H54 (cell line): Measurements from ENCODE around the gene ATIC.

Source experiments
- DNase-seq: peaks from one replicate; pipeline ENCODE4 v3.0.0; 2011; ENCODE audit warnings: low spot score, mixed read lengths; ENCODE audit not compliant: insufficient read length
- FAIRE-seq: peaks from 3 replicates; lab custom pipeline; 2011; peaks lifted over from hg19 to GRCh38; lab: Jason Lieb, UNC
- POLR2A ChIP-seq: IDR thresholded peaks from 2 replicates; pipeline ENCODE4 v1.6.1; 2011; ENCODE audit warnings: low read depth, mild to moderate bottlenecking, low read length

ATIC gene

DNA sequence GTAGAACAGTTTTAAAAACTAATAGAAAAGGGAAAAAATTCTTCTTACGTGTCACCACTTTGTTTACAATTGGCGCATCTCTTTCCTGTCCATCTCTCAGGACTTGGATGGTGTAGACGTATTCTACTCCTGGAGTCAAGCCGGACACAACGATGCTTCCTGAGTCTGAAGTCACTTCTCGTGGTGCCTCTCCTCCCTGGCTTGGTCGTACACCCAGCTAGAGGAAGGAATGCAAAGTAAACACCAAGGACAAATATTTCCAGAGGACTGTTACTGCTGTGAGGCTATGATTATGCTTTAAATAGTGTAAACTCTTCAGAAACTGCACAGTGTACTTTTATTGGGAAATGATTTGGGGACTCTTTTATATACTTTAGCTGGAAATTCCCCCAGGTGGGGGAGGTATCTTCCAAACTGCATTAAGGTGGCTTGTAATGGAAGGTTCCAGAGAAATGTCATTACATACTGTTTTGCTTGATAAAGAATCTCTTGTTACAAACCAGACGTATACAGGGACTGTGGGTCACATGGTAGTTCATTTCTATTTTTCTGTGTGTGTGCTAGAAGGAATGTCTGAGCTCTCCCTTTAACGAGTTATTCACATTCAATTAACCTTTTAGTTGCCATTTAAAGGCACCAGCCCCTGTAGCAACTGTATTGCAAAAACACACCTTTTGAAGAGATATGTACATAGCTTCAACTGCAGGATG is 85.9 kb downstream of the ATIC start:
- DNase-seq (no peak), FAIRE-seq (no peak)
- TF ChIP-seq POLR2A, result no peak

DNA sequence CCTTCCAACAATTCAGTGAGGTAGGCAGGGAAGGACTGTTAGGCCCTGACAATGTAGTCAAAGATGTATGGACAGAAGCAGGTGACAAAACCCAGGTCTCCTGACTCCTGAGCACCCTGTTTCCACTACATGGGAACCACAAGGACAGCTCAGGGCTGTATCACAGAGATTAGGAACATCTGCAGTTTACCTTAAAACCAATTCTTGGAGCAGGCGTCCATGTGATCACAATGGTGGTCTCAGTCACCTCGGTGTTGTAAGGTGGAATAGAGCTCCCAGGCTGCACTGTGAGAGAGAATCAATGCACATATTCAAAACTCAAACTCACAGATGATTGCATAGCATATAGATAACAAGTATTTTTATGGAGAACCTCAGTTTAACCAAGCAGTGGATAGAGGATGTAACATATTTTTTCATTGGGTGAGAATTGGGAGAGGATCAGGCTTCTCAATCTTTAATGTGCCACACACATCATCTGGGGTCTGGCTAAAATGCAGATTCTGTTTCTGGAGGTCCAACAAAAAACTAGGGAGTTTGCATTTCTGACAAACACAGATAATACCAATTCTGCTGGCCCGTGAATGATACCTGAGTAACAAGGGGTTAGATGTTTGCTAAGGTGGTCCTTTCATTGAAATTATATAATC is 87.3 kb downstream of the ATIC start:
- FAIRE-seq (peak; percentile 20), DNase-seq (no peak)
- TF ChIP-seq POLR2A, result no peak
